ENCODE results near the gene TMEFF2. TPM values are rescaled to one million over a fixed set of nuclear protein-coding genes. Genes with fewer than 3 reads are reported as not detected.

TMEFF2 gene
- total and polyA plus RNA-seq, 2 of the 4 experiments (the other 2 are of a cell fraction): 1.3 to 3.0 TPM

DNA sequence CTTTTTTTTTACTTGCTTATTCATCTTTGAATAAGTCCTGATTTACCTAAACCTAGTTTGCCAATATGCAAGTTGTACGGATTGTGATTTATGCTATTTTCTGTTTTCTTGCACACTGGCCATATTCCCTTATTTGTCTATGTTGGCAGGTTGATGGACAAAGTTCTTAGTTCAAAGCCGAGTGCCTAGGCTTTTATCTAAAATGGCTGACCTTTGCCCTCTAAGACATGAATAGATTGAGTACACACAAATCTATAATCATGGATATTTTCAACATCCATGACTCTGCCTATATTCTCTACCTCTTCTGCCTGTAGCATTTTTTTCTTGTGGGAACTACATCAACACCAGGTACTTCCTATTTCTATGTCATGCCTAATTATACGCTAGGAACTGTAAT is 171.7 kb downstream of the TMEFF2 start:
- Histone ChIP-seq H3K4me3 (ENCODE audit: insufficient read depth, low read depth, low read length) (no peak overlapping the region), H4K91ac (ENCODE audit: insufficient read depth, low read depth, low read length) (no peak overlapping the region), H4K20me1 (ENCODE audit: insufficient read depth, low read length) (no peaks in the 10 kb centered on the region), H3K79me1 (ENCODE audit: low read depth in 1 of 2, low read length in 2 of 2) (no peaks in the 10 kb centered on the region), H2AK5ac (ENCODE audit: low read depth, low read length) (no peak overlapping the region), H3K27me3 (ENCODE audit: control insufficient read depth, insufficient read depth, low read length) (no peaks in the 10 kb centered on the region), H3K4me1 (ENCODE audit: control insufficient read depth, insufficient read depth, low read length) (peaks cover 3% of the 10 kb centered on the region), H3K36me3 (ENCODE audit: control insufficient read depth, insufficient read depth, low read length) (no peaks in the 10 kb centered on the region), H2BK20ac (ENCODE audit: low read depth, low read length) (no peak overlapping the region), H3K14ac (replicated peaks; ENCODE audit: low read depth, low read length) (no peak overlapping the region), H3K56ac (ENCODE audit: extremely low read depth, insufficient read depth, low read length) (no peak overlapping the region), H4K8ac (ENCODE audit: low read depth in 2 of 2, low read length in 2 of 2) (no peak overlapping the region), H2BK120ac (ENCODE audit: low read depth, low read length) (no peak overlapping the region), H4K5ac (ENCODE audit: low read depth, low read length) (no peak overlapping the region), H2BK15ac (ENCODE audit: low read depth, low read length) (no peak overlapping the region), H3K9me3 (ENCODE audit: control insufficient read depth, insufficient read depth, low read length) (no peaks in the 10 kb centered on the region), H2AK9ac (replicated peaks; ENCODE audit: low read depth, low read length, poor library complexity) (no peak overlapping the region), H2BK5ac (ENCODE audit: low read depth, low read length, poor library complexity, severe bottlenecking) (no peak overlapping the region), H3K9me1 (ENCODE audit: insufficient read depth, low read length) (peaks cover 4% of the 10 kb centered on the region; the same call in 1 of the 2 replicates), H3K23ac (ENCODE audit: low read depth, low read length) (no peak overlapping the region), H2AFZ (replicated peaks; ENCODE audit: low read length, poor library complexity) (no peak overlapping the region), H3K9ac (ENCODE audit: low read depth, low read length) (no peak overlapping the region), H3K4me2 (ENCODE audit: low read depth, low read length) (no peak overlapping the region), H3K4ac (ENCODE audit: low read depth, low read length) (no peak overlapping the region), H3K18ac (ENCODE audit: low read depth, low read length) (no peak overlapping the region), H3K27ac (ENCODE audit: insufficient read depth, low read length) (no peak overlapping the region)
- ChIA-PET CTCF (no interaction called here), POLR2A (ENCODE audit: unreplicated experiment) (no interaction called here)
- no TSS peak for BruUV-seq (replicated peaks)
- DNase-seq: no peak
- TF ChIP-seq NFE2L2 (IDR thresholded peaks at IDR 0.05; ENCODE audit: low read depth, low read length) (no peak), BHLHE40 (IDR thresholded peaks at IDR 0.05; ENCODE audit: low read depth, low read length) (no peak), RCOR1 (IDR thresholded peaks at IDR 0.05; ENCODE audit: insufficient replicate concordance, low read length) (no peak), CHD1 (IDR thresholded peaks at IDR 0.05; ENCODE audit: low read depth, low read length) (no peak), POLR2A (IDR thresholded peaks at IDR 0.05; ENCODE audit: low read depth, low read length) (no peak), FOS (IDR thresholded peaks at IDR 0.05; ENCODE audit: low read depth, low read length) (no peak), SMC3 (IDR thresholded peaks at IDR 0.05; ENCODE audit: low read depth, low read length) (no peak), RFX5 (IDR thresholded peaks at IDR 0.05; ENCODE audit: low read depth, low read length) (no peak), RAD21 (IDR thresholded peaks at IDR 0.05; ENCODE audit: low read length) (no peak), MAFK (IDR thresholded peaks at IDR 0.05; ENCODE audit: low read depth, low read length) (no peak)
- TF ChIP-seq, protein P1, sequence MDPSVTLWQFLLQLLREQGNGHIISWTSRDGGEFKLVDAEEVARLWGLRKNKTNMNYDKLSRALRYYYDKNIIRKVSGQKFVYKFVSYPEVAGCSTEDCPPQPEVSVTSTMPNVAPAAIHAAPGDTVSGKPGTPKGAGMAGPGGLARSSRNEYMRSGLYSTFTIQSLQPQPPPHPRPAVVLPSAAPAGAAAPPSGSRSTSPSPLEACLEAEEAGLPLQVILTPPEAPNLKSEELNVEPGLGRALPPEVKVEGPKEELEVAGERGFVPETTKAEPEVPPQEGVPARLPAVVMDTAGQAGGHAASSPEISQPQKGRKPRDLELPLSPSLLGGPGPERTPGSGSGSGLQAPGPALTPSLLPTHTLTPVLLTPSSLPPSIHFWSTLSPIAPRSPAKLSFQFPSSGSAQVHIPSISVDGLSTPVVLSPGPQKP (IDR thresholded peaks at IDR 0.05; ENCODE audit: borderline replicate concordance, low read depth, low read length): no peak
- TF ChIP-seq, protein P2, sequence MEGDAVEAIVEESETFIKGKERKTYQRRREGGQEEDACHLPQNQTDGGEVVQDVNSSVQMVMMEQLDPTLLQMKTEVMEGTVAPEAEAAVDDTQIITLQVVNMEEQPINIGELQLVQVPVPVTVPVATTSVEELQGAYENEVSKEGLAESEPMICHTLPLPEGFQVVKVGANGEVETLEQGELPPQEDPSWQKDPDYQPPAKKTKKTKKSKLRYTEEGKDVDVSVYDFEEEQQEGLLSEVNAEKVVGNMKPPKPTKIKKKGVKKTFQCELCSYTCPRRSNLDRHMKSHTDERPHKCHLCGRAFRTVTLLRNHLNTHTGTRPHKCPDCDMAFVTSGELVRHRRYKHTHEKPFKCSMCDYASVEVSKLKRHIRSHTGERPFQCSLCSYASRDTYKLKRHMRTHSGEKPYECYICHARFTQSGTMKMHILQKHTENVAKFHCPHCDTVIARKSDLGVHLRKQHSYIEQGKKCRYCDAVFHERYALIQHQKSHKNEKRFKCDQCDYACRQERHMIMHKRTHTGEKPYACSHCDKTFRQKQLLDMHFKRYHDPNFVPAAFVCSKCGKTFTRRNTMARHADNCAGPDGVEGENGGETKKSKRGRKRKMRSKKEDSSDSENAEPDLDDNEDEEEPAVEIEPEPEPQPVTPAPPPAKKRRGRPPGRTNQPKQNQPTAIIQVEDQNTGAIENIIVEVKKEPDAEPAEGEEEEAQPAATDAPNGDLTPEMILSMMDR (conservative IDR thresholded peaks at IDR 0.05; ENCODE audit: low read depth, low read length): no peak
- no peak for ATAC-seq (ENCODE audit: low read depth)
- dilution Hi-C loops (cut with HindIII; ENCODE audit: low sequenced_read_pairs, unreplicated experiment): no loop called here
- no CpG with 5 or more reads among the region's 3 CpGs for WGBS, 2 experiments (ENCODE audit: extremely low coverage in 2 of 2, insufficient read length in 1 of 2)
- intact Hi-C loops (cut with micrococcal nuclease): no loop called here
- in situ Hi-C loops (cut with MboI; ENCODE audit: low sequenced_read_pairs): no loop called here

Measured in IMR-90 (cell line).